ENCODE measurements around the gene DUOX2.
"Not testable (repeated sequence)": the region's sequence is repeated elsewhere in the genome, so short reads cannot be mapped to it uniquely, and the experiment has no call there.

The DUOX2 gene

DNA sequence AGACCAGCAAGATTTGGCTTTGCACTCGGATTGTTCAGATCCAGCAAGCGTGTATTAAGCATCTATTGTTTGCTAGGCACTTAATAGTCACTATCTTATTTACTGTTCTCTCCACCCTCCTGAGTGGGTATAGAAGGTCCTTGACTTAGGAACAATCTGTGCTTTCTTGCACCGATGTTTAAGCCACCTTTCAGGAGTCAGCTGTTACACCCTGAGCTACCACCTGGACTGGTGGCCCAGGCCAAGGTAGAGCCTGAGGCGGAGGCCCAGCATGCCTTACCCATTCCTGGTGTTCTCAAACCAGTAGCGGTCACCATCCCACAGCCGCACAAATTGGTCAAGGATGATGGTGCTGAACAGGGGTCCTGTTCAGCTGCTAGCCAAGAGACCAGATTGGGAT, 25.8 kb upstream of the DUOX2 start:
- FAIRE-seq (no peak), DNase-seq (ENCODE audit: extremely low spot score, insufficient read length, low read depth) (no peak)

DNA sequence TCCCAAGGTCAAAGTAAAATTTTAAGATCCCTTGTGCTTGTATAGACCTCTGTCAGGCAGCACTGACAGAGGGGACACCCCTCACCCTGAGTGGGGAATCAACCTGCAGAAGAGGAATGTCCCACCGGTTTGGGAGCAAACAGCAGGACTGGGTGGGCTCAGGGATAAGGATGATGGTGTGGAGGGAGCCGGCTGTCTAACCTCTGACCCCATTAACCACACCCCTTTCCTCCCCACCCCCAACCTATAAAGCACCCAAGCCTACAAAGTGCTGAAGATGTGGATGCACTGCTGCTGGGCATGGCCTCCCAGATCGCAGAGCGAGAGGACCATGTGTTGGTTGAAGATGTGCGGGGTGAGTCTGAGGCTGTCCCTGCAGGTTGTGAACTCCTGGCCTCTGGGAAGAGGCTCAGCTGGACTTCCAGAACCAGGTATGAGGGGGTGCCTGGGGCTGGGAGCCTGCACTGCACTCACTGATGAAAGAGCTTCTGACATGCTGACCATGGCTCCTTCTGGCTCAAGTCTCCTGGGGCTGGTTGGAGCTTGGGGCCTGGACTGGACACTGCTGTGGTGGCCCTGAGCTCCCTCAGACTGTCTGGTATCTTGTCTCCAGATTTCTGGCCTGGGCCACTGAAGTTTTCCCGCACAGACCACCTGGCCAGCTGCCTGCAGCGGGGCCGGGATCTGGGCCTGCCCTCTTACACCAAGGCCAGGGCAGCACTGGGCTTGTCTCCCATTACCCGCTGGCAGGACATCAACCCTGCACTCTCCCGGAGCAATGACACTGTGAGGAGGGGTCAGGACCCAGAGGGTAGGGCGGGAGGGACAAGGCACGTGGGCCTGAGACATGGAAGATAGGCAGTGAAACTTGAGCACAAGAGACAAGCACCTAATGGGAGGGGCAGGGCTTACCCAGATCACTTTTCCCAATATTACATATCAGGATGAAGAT, 25.1 kb upstream of the DUOX2 start:
- no peak for FAIRE-seq
- DNase-seq (ENCODE audit: extremely low spot score, insufficient read length, low read depth), result no peak

DNA sequence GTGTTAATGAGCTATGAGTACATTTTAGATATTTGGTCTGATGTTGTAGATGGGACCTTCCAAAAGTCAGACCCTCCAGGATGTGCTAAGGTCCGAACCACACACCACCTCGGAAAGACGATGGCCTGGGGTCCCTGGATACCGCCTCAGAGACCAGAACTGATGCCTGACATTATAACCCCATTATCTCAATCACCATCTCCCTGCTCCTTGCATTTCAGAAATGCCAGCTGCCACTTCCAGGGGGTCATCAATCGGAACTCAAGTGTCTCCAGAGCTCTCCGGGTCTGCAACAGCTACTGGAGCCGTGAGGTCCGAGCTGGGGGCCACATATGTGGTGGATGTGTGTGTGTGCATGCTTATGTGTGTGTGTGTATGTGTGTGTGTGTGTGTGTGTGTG, 23.7 kb upstream of the DUOX2 start:
- FAIRE-seq (no peak), DNase-seq (ENCODE audit: extremely low spot score, insufficient read length, low read depth) (no peak)

DNA sequence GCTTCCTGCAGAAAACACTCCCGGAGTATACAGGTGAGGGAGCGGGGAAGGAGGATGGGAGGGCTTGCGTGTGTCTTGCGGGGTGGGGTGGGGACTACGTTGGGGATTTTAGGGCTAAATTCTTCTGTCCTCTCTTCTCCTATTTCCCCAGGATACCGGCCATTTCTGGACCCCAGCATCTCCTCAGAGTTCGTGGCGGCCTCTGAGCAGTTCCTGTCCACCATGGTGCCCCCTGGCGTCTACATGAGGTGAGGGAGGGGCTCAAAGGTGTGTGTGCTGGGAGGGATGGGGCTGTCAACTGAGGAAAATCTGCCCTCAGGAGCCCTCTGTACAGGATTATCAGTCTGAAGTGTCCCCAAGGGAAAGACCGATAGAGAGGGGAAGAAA, 22.4 kb upstream of the DUOX2 start:
- no peak for FAIRE-seq

DNA sequence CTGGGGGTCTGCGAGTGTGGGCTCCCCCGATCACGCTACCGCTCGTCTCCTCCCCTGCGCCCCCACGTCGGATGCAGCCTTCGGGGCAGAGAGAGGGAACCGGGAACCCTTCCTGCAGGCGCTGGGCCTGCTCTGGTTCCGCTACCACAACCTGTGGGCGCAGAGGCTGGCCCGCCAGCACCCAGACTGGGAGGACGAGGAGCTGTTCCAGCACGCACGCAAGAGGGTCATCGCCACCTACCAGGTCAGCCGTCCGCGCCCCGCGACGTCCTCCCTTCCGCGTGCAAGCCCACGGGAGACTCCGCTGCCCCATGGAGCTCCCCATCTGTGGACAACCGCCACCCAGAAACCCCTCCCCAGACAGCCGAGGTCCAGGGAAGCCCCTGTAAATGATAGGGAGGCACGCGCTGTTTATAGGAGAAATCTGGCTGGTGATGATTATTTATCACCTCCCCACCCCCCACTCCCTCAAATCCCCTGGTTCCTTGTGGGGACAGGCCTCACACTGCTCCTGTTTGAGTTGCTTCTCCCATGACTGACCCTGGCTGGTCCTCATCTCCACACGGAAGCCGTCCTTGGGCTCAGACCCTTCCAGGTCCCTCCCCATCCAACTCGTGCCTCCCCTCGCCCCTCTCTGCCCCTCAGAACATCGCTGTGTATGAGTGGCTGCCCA, 21.9 kb upstream of the DUOX2 start:
- not testable (repeated sequence) for DNase-seq (ENCODE audit: extremely low spot score, insufficient read length, low read depth); FAIRE-seq

More for the DNA sequence above, 22.4 kb upstream of the DUOX2 start:
- DNase-seq (ENCODE audit: extremely low spot score, insufficient read length, low read depth), result no peak

DNA sequence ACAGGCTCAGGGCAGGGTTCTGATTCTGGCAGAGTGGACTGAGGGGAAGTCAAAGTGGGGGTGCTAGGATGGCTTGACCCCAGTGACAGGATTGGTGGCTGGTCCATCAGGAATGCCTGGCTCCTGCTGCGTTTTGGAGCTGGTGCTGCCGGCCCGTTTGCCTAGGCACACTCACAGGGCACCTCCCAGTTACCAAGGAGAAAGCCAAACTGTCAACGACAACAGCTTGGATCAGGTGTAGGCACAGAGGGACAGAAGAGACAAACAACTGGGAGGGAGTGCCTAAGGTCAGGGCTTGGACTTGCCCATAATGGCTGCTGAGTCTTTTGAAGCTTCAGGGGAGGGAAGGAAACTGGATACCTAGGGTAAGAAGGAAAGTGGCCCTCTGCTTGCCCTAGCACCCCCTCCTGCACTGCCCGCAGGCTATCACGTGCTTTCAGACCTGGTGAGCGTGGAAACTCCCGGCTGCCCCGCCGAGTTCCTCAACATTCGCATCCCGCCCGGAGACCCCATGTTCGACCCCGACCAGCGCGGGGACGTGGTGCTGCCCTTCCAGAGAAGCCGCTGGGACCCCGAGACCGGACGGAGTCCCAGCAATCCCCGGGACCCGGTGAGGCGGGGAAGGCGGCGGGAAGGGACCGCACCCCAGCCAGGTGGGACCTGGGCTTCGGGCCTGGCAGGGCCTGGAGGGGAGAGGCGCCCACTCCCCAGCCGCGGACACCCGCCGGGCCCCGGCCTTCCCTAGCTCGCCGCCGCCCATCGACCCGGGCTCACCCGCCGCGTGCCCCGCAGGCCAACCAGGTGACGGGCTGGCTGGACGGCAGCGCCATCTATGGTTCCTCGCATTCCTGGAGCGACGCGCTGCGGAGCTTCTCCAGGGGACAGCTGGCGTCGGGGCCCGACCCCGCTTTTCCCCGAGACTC, 21.0 kb upstream of the DUOX2 start:
- no peak for FAIRE-seq
- DNase-seq (ENCODE audit: extremely low spot score, insufficient read length, low read depth), result no peak

DNA sequence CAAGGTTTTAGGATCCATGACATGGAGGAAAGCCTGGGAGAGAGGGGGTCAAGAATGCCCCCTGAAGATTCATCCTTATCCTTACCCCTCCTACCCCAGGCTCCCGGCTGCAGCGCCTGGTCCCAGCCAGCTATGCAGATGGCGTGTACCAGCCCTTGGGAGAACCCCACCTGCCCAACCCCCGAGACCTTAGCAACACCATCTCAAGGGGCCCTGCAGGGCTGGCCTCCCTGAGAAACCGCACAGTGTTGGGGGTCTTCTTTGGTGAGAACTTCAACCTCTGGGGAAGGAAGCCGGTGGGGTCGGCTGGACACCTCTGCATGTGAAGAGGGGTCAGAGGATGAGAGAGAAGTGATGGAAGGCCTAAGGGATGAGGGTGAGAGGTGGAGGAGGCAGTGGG, 20.1 kb upstream of the DUOX2 start:
- FAIRE-seq (no peak), DNase-seq (ENCODE audit: extremely low spot score, insufficient read length, low read depth) (no peak)

DNA sequence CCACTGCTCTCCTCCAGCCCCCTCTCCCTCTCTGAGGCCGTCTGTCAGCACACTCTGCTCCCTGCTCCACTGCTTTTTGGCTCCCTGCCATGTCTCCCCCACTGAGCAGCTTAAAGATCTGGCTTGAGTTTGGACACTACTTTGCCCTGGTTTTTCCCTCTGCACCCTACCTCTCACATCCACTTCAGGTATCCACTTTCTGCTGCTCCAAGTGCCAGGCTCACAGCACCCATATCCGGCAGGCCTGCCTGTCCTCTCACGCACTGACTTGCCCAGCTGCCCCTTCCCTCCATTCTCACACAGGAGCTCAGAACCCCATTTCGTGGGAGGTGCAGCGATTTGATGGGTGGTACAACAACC, 19.6 kb upstream of the DUOX2 start:
- no peak for DNase-seq (ENCODE audit: extremely low spot score, insufficient read length, low read depth)
- FAIRE-seq, result no peak

DNA sequence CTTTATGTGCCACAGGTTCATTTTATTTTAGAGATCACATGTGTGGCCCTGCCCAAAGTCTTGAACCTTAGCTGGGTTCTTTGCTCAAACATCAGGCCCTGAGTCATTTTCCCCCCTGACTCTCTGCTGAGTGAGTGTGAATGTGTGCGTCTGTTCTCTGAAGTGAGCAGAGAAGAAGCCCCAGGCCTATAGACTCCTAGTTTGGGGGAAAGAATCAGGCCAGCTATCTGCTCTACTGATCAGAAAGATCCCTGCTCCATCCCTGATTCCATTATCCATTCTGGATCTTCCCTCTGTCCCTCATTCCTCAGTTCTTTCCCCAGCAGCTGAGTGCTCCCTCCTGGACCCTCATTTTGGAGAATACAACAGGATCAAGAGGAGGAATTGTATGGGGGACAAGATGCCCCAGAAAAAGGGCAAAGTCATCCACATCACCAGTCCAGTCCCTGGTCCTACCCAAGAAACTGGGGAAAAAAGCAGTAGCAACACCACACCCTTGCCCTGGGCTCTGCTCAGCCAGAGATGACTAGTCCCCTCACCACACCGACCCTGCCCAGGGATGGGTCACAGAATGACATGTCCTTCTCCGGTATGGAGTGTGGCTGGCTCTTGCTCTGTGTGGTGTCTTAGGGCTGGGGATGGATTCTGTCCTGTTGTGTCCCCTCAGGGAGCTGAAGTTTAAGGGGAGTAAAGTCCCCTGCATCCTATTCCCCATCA, 19.0 kb upstream of the DUOX2 start:
- FAIRE-seq (no peak), DNase-seq (ENCODE audit: extremely low spot score, insufficient read length, low read depth) (no peak)

DNA sequence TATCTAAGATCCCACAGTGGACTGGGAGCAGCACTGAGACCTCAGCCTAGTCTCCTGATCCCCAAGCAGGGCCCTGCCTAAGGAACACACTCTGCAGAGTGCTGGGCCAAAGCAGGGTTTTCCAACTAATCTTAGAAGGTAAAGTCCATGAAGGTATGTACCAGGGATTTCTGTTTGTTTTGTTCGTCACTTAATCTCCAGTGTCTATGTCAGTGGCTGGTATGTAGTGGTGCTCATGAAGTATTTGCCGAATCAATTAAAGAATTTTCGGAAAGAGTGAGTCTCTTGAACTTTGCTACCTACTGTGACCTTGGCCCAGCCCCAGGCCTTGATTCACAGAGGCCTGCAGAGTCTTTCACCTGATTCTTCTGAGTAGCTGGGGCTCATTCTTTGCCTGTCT, 17.5 kb upstream of the DUOX2 start:
- no peak for DNase-seq (ENCODE audit: extremely low spot score, insufficient read length, low read depth)
- no peak for FAIRE-seq

DNA sequence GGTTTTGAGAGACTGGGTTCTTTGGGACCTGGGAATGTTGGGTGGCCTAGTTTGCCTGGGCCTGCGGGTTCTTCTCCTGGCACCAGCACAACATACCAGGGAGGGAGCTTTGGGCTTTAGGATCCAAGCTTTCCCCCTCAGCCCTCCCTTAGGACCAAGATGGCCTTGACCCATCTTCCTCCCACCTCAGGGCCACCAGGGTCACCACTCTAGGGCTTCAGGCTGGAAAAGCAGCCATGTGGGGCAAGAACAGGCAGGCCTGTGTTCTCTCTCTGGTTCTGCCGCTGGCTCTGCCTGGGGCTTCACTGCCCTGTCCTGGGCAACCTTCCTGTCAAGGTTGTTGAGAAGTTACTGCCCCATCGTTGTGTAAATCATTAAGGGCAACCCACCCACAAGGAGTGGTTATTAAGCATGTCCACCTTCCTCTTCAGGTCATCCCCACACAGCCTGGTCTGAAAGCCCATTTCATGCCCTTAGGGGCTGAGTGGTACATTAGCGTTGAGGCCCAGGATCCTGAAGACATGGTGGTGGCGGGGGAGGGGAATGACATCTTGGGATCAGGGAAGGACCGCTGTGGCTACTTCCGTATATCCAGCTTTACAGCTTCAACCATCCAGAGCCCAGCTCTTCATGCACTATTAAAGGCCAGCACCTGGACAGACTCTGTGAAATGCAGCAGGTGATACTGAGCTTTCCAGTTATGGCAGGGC, 16.5 kb upstream of the DUOX2 start:
- no peak for DNase-seq (ENCODE audit: extremely low spot score, insufficient read length, low read depth)
- FAIRE-seq, result no peak

DNA sequence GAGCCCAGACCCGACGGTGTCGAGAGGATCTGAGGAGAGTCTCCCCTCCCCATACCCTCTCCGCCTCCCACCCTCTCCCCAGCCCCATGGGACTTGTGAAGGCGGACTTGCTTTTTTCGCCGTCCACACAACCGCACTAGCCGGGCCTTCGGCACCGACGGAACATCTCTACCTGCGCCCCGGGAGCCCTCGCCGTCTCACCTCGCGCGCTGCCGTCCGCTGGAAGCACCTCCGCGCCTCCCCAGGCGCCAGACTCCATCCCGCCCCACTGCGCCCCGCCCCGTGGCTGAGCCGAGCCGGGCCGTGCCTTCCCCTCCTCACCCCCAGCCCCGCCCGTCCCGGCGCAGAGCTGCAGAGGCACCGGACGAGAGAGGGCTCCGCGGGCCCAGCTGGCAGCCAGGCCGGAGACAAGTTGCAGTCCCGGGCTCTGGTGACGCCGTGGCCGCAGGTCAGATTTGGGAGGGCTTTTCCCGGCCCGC, 15.7 kb upstream of the DUOX2 start, which contains the start of the genes DUOX1 and DUOXA1:
Gene DUOX1 (plus strand): TSS at position 344 of the 479 bp plus-strand sequence. CDS start 1,973 bp downstream, outside the sequence.
Gene DUOXA1 (minus strand): TSS at position 229 of the 479 bp plus-strand sequence. CDS start 6,865 bp downstream, outside the sequence.
- DNase-seq (ENCODE audit: extremely low spot score, insufficient read length, low read depth) (no peak), FAIRE-seq (no peak)

DNA sequence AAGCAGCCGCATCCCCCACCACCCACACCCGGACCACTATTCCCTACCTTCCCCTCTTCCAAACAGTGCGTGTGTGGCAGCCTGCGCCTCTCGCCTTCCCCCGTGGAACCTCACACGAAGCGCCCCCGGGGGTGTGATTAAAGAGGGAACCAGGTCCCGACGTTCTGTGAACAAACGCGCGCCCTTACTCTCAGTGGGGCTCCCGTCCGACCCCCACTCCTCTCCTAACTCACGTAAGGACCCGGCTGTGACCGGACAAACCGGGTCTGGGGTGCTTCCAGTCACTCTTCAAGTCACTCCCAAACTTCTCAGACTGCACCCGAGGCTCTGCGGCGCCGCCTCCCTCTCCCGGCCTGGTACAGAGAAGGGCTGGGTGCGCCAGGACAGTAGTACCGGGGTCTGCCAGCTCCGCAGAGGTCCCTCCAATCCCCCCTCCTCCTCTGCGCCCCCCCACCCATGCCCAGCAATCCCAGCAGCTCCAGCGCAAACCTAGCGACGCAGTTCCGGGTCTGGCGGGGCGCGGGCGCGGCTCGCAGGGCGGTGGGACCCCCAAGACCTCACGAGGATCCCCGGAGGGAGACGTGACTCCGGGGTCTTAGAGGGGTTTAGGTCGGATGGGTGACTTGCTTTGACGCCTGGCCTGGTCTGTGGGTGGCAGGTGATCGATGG, 15.1 kb upstream of the DUOX2 start:
- no peak for DNase-seq (ENCODE audit: extremely low spot score, insufficient read length, low read depth)
- FAIRE-seq, result no peak

DNA sequence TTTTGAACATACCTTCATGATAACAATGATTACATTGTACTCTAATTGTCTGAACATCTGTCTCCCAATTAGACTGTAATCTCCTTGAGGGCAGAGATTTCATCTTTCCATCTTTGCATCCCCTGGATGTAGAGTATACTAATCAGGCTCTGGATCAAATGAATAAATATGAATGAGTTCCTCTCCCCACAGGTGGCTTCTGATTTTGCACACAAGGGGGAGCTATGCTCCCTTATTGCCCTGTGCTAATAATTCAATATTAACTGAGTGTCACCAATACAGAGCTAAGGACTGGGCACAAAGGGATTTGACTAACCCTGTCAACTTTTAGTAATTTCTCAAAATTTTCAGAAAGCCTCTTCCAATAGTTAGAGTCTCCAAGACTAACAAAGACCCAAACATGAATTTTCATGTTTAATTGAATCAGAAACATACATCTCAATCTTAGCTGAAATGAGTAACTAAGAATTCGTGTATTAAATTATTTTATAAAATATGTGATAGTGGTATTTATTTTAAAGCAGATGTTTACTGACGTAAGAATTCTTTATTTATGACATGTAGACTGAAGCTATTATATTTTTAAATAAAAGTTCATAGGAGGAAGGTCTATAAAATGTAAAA, 12.7 kb upstream of the DUOX2 start:
- FAIRE-seq (no peak), DNase-seq (ENCODE audit: extremely low spot score, insufficient read length, low read depth) (no peak)

DNA sequence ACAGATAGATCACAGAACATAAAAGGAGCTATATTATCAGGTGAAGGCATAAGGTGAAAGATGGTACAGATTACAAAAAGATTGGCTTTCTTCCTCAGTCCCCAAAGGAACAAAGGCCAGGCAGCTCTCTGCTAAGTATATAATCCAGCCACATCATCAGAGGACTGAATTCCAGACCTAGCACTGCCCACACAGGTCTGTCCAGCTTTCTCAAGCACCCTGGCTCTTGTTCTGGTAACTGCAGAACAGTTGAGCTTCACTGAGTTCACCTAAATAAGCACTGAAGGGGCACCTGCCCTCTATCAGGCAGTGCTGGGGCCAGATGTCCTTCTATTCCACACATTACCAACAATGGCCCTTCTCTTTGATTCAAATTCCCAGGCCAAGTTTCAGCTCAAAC, 9.4 kb upstream of the DUOX2 start:
- FAIRE-seq, result no peak
- DNase-seq (ENCODE audit: extremely low spot score, insufficient read length, low read depth), result no peak

DNA sequence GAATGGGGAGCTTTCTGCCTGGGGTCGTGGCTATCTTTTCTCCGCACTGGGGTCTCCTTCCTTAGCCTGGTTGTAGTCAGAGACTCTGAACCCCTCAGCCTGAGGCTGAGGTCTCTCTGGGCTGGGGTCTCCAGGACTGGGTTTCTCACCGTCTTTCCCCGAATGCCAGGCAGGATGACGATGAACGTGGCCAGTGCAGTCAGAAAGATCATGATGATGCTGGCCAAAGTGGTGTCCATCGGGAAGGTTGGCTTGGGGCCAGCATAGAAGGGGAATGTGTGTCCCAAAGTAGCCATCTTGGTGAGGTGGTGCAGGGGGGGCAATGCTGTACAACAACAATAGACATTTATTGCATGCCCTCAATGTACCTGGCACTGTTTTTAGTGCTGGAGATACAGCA, 8.7 kb upstream of the DUOX2 start:
- FAIRE-seq (no peak), DNase-seq (ENCODE audit: extremely low spot score, insufficient read length, low read depth) (no peak)

DNA sequence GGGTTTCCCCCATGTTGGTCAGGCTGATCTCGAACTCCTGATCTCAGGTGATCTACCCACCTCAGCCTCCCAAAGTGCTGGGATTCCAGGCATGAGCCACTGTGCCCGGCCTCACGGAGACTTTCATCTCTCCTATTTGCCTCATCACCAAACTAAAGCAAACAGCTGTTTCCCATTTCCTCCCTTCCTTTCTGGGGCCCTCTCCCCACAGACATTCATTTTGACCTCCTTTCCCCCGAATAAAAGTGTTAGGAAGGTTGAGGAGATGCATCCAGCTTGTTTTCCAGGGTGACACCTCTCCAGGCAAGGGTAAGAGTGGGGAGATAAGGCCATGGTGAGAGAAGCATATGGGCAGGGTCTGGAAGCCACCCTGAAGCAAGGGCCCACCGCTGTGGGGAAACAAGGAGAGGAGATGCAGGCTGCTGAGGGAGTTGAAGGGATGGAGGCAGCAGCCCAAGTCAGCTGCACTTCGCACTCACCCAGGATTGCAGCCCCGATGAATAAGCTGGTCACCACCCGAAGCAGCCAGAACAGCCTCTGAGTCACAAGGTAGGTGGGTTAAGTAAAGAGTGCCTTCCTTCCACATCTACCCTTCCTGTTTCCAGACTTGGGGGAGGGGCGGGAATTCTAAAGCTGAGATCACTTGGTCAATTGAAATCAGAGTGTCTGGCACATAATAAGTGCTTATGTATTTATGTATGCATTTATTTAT, 7.9 kb upstream of the DUOX2 start:
- DNase-seq (ENCODE audit: extremely low spot score, insufficient read length, low read depth) (no peak), FAIRE-seq (no peak)

Data from GM18507 (cell line).